ENCODE results near the gene UCMA.
A peak's percentile ranks its signal among the peaks of the same experiment; 100 is the strongest.

Gene UCMA

DNA sequence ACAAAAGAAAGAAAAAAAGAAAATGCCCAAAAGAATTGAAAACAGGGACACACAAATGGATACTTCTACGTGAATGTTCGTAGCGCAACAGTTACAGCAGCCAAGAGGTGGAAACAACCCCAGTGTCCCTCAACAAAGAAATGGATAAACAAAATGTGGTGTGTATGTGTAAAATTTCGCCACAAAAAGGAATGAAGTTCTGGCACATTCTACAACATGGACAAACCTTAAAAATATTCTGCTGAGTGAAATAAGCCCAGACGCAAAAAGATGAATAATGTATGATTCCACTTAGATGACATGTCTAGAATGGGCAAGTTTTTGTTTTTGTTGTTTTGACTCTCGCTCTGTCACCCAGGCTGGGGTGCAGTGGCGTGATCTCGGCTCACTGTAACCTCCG, 10.9 kb downstream of the UCMA start:
- no peak for DNase-seq (ENCODE audit: low spot score)
- in situ Hi-C loops (cut with MboI; ENCODE audit: low sequenced_read_pairs, unreplicated experiment): no loop called here
- TF ChIP-seq, protein P1, sequence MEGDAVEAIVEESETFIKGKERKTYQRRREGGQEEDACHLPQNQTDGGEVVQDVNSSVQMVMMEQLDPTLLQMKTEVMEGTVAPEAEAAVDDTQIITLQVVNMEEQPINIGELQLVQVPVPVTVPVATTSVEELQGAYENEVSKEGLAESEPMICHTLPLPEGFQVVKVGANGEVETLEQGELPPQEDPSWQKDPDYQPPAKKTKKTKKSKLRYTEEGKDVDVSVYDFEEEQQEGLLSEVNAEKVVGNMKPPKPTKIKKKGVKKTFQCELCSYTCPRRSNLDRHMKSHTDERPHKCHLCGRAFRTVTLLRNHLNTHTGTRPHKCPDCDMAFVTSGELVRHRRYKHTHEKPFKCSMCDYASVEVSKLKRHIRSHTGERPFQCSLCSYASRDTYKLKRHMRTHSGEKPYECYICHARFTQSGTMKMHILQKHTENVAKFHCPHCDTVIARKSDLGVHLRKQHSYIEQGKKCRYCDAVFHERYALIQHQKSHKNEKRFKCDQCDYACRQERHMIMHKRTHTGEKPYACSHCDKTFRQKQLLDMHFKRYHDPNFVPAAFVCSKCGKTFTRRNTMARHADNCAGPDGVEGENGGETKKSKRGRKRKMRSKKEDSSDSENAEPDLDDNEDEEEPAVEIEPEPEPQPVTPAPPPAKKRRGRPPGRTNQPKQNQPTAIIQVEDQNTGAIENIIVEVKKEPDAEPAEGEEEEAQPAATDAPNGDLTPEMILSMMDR (IDR thresholded peaks at IDR 0.05; ENCODE audit: borderline replicate concordance, control extremely low read depth, extremely low read depth, insufficient read depth, missing control alignments): no peak

GRCh38 chr10:13222566-13222965, 11.6 kb downstream of the UCMA start:
- TF ChIP-seq, protein P1 (IDR thresholded peaks at IDR 0.05; ENCODE audit: borderline replicate concordance, control extremely low read depth, extremely low read depth, insufficient read depth, missing control alignments): no peak
- in situ Hi-C loops (cut with MboI; ENCODE audit: low sequenced_read_pairs, unreplicated experiment): no loop called here
- no peak for DNase-seq (ENCODE audit: low spot score)

GRCh38 chr10:13222151-13222550, 12.0 kb downstream of the UCMA start:
- TF ChIP-seq, protein P1 (IDR thresholded peaks at IDR 0.05; ENCODE audit: borderline replicate concordance, control extremely low read depth, extremely low read depth, insufficient read depth, missing control alignments): no peak
- no peak for DNase-seq (ENCODE audit: low spot score)
- in situ Hi-C loops (cut with MboI; ENCODE audit: low sequenced_read_pairs, unreplicated experiment): no loop called here

DNA sequence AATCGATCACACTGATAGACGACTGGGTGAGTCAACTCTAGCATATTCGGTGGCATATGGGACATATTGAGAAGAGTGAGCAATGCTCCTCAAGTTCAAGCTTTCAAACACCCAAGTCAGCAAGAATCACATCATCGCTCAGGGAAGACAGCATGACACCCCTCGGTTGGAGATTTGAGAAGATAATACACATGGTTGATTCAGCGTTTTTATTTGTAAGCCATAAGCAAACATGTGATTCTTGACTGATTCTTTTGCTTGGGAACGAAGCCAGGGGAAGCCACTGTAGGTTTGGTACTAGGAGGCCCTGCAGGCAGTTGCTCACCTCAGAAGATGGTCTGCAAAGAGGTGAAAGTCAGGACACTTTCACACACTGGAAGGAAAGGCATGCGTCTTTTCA, 12.6 kb downstream of the UCMA start:
- DNase-seq (ENCODE audit: low spot score): no peak
- TF ChIP-seq, protein P1 (IDR thresholded peaks at IDR 0.05; ENCODE audit: borderline replicate concordance, control extremely low read depth, extremely low read depth, insufficient read depth, missing control alignments): no peak
- in situ Hi-C loops (cut with MboI; ENCODE audit: low sequenced_read_pairs, unreplicated experiment): no loop called here

DNA sequence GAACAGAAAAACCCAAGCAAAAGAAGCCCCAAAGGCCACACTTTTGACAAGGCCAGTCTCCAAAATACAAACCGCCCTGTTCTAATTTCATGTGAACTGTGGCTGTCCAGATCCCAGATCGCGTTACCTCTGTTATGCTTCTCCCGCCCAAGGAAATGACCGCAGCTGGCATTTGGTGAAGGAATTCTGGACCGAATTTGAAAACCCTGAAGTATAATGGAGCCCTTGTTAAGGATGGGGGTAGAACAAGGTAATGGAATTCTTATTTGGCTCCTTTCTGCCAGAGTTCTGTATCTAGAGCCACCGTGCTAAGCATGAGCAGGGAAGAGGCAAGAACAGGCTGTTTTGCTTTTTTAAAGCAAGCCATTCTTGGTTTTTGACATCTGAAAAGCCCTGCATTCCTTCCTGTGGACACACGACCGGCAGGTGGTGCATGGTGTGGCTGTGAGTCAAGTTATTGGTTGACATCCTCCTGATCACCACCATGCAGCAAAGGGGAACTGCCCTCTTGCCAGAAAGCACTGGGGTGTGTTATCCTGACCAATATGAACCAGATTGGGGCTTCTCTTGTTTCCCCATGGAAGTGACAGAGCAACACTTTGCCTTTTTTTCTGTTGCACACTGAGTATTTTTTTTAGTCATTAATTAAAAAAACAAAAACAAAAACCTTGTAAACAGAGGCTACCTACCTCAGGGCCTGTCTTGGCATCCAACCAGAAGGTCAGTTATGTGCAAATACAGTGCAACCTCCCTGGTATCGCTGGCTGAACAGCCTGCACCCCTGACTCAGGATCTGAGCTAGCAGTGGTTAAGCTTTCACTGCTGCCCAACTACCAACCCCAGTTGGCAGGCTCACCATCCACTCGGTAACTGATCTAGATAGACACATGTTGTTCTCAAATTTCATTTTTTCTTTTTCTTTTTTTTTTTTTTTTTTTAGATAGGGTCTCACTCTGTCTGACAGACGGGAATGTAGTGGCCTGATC, 14.2 kb downstream of the UCMA start:
- in situ Hi-C loops (cut with MboI; ENCODE audit: low sequenced_read_pairs, unreplicated experiment): no loop called here
- TF ChIP-seq, protein P1 (IDR thresholded peaks at IDR 0.05; ENCODE audit: borderline replicate concordance, control extremely low read depth, extremely low read depth, insufficient read depth, missing control alignments): peak; percentile 37
- DNase-seq (ENCODE audit: low spot score): peak; percentile 69

- in situ Hi-C loops (cut with MboI; ENCODE audit: low sequenced_read_pairs, unreplicated experiment): no loop called here
- TF ChIP-seq, protein P1 (IDR thresholded peaks at IDR 0.05; ENCODE audit: borderline replicate concordance, control extremely low read depth, extremely low read depth, insufficient read depth, missing control alignments): no peak
- DNase-seq (ENCODE audit: low spot score): no peak
Observed at GRCh38 chr10:13218878-13219277, 15.3 kb downstream of the UCMA start.
